GM20000 (cell line): Measurements from ENCODE around the gene MYO16.

Source experiments
- DNase-seq: peaks from one replicate; pipeline ENCODE4 v3.0.0; 2012; ENCODE audit warnings: low spot score
- TF ChIP-seq, protein P1 (sequence below): IDR thresholded peaks from 2 replicates; pipeline ENCODE4 v1.5.1; 2012; ENCODE audit warnings: mild to moderate bottlenecking, control low read depth; ENCODE audit errors: extremely low read depth, missing control alignments

The MYO16 gene

DNA sequence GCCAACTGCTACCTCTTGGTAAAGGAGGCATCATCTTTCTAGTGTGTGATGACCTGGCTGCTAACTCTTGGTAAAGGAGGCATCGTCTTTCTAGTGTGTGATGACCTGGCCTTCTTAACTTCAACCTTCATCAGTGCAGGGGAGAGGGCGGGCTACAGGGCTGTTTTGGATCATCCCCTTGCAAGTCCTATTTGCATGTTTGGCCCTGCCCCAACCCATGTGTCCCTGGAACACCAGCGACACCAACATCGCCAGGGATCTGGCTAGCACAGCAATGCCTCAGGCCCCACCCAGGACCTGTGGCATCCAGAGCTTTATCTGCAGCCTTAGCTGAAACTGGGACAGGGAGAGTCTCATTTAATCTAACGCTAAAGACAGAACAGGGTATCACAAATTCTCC lies 492.4 kb downstream of the MYO16 start:
- TF ChIP-seq, protein P1, sequence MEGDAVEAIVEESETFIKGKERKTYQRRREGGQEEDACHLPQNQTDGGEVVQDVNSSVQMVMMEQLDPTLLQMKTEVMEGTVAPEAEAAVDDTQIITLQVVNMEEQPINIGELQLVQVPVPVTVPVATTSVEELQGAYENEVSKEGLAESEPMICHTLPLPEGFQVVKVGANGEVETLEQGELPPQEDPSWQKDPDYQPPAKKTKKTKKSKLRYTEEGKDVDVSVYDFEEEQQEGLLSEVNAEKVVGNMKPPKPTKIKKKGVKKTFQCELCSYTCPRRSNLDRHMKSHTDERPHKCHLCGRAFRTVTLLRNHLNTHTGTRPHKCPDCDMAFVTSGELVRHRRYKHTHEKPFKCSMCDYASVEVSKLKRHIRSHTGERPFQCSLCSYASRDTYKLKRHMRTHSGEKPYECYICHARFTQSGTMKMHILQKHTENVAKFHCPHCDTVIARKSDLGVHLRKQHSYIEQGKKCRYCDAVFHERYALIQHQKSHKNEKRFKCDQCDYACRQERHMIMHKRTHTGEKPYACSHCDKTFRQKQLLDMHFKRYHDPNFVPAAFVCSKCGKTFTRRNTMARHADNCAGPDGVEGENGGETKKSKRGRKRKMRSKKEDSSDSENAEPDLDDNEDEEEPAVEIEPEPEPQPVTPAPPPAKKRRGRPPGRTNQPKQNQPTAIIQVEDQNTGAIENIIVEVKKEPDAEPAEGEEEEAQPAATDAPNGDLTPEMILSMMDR, result no peak
- no peak for DNase-seq

DNA sequence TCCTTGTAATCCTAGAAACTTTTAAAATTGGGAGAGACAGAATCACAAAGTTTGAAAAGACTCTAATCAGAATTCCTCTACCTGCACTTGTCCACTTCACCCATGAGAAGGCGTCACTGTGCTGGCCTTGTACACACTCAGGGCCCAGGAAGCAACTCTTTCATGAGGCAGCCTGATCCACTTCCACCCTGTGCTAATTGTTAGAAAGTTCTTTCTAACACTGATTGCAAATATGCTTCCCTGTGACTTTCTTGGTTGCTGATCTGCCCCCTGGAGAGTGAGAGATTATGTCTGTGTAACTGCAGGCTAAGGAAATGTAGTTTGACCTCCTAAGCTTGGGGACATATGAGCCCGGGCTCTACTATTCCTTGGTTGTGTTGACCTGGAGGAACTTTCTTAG lies 494.6 kb downstream of the MYO16 start:
- TF ChIP-seq, protein P1, result no peak
- no peak for DNase-seq

DNA sequence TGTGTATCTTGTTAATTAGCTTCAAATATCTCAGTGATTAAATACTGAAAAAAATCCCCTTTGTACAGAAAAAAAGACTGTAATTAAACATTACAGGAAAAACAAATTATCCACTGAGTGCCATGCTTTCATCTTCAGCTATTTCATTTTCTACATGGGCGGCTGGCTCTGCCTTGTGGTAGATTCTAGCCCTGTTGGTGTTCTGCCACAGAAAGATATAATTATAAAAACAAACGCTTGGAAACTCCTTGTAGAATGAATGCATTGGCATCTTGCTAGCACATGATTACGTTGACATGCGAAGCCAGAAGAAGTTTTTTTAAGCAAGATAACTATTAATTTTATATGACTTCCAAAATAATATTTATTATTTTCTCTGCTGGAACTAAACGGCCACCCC lies 496.8 kb downstream of the MYO16 start:
- no peak for DNase-seq
- TF ChIP-seq, protein P1, result no peak

DNA sequence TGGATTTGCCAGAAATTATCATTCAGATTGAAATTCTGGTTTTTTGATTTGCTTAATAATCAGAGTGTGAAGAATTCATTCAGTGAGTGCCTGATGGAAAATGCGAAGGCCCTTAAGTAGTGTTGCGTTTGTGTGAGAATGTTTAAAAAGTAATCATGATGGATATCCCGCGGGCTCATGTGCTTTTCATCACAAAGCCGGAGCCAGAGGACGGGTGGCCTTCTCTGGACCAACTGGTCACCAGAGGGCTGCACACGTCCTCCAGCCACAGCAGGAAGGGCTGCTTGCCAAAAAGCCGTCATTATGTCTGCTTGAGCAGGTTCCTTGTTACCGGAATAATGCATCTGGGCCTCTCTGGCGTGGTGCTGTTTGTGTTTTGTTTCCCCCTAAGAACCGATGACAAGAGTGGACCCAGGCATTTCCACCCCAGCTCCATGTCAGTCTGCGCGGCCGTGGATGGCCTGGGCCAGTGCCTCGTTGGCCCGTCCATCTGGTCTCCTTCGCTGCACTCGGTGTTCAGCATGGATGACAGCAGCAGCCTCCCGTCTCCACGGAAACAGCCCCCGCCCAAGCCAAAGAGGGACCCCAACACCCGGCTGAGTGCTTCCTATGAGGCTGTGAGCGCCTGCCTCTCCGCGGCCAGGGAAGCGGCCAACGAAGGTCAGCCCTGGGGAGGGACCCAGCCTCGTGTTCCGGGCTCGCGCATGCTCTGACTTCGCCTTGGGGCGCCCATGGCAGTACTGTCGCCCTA lies 497.7 kb downstream of the MYO16 start:
- no peak for DNase-seq
- TF ChIP-seq, protein P1, result no peak

DNA sequence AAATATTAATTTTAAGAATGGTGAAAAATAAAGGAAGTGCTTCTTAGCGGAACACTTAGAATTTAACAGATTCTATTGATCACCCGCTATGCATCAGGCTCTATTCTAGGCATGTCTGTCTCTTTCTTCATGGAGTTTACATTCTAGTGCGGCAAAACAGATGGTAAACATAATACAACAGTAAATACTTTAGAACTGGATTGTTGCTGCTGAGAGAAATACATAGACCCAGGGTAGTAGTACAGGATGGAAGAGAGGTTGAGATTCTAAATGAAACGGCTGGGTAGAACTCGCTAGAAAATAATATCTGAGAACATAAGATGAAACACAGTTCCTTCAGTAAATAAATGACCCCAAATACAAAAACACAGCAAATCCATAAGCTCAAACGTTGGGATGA lies 498.7 kb downstream of the MYO16 start:
- no peak for DNase-seq
- TF ChIP-seq, protein P1, result no peak

DNA sequence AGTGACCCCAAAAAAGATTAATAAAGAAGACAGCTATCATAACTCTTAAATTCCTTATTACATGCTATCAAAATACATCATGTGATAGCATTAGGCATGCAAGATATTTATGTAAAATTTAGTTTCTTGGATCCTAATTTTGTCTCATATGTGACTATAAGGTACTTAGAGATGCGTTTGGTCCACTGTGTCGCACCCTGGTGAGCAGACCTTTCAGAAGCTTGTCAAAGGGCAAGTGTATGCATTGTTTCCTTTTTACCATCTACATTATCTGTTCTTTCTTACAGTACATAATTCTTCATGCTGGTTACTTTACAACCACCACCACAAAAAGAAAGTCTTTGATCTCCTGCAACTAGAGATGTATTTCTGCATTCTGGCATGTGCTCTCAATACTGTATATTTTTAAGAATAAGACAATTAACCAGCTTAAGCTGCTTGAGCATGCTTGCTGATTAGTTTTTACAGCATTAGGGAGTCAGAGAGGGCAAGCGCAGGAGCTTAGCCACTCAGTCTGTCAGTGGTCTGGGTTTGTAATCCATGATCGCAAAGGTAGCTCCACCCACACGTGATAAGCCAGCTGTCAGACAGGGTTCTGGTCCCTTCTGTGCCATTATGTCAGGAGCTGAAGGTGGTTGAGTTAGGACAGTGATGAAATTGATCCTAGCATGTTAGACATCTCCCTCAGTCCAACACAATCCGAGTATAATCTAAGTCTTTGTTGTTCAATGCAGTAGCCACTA lies 500.9 kb downstream of the MYO16 start:
- TF ChIP-seq, protein P1, result no peak

DNA sequence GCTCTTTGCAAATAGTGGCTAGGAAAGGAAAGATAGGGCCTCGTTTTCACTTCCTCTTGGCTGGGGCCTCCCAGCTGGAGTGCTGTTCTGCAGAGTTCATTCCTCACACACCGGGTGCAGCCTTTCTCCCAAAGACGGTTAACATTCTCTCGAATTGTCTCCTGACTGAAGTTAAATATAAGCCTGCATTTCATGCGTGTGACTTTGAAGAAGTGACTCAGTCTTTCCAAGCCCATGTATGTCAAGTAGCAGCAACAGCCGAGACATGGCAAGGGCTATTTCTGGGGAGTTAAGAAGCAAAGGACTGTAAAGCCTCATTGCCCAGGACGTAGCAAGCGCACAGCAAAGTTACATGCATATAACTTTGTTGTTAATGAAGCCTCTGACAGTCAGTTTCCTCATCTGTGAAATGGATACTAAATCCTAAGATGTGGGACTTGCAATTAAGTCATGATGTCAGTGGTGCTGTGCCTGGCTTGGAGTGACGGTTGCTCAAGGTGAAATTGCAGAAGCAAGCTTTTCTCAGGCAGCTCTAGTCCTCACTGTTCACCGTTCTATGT lies 502.4 kb downstream of the MYO16 start:
- TF ChIP-seq, protein P1, result no peak
- DNase-seq, result peak; percentile 51

More for the DNA sequence above, 500.9 kb downstream of the MYO16 start:
- DNase-seq, result no peak
